ENCODE data around the gene MS4A6E.
"Not testable (repeated sequence)": the region's sequence is repeated elsewhere in the genome, so short reads cannot be mapped to it uniquely, and the experiment has no call there.

Gene MS4A6E, protein sequence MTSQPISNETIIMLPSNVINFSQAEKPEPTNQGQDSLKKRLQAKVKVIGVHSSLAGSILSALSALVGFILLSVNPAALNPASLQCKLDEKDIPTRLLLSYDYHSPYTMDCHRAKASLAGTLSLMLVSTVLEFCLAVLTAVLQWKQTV
- total RNA-seq = 0 reads per million in 2 experiments

DNA sequence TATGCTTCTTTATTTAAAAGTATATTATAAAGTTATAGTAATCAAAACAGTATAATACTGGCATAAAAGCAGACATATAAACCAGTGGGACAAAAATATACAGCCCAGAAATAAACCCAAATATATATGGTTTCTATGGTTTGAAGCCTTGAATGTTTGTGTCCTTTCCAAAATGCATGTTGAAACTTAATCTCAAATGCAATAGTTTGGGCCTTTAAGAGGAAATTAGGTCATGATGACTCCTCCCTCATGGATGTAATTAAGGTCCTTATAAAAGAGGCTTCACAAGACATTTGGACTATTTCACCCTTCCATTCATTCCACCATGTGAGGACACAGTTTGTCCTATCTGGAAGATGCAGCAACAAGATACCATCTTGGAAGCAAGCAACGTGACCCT lies at the start of gene MS4A6E:
MS4A6E (plus strand) TSS at position 301 of the 400 bp plus-strand sequence. CDS start 7,641 bp downstream, outside the sequence.
- DNase-seq (ENCODE audit: low read depth) = no peak

DNA sequence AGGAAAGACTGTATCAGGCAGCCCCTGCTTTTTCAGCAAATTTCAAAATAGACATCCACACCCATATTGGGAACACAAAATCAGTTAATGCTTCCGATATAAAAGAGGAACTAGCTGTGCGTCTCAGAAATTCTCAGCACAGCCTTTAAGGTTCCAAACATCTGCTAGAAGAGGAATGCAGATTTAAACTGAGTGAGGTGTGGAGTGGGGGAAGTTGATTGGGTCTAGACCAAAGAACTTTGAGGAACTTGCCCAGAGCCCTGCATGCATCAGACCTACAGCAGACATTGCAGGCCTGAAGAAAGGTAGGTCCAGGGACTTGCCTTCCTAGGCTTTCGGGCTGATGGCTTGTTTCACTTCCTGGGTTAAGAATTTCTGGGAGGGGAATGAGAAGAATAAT lies 46.6 kb upstream of the MS4A6E start, which contains the start of gene MS4A4A:
MS4A4A (plus strand) TSS at position 255 of the 400 bp plus-strand sequence; CDS start at position 265, 10 bp downstream.
- no peak for DNase-seq (ENCODE audit: low read depth)

DNA sequence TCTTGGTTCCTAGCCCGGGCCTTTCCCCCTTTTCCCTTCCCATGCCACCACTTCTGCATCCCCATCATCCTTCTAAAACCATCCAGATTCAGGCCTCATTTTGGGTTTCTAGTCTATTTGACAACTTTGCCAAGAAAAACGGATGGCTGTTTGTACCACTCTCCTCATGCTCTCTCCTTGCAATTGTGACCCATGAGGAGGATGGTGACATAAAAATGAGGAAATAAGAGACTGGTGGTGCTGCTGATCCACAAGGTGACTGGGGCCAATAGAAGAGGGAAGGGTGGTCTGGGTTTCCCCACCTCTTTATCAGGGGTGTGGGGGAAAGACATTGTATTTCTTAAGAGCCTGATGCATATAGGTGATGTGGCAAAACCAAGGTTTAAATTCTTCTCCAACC lies 45.6 kb upstream of the MS4A6E start:
- DNase-seq (ENCODE audit: low read depth) = no peak

DNA sequence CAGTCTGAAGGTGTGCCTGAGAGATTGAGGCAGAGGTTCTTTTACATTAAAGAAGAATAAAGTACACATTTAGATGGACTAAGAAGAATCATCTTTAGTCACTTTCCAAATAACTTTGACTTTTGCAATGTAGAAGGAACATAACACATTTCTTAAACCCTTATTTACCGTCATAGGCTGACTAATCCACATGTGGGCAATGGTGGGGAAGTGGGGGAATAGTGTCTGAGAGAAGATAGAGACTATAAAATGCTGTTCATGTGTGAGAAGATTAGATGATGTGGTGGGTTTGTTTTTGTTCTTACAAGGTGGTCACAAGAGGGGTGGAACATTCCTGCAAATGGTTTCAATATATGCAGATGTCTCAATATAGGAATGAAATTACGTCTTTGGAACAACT lies 44.8 kb upstream of the MS4A6E start:
- no peak for DNase-seq (ENCODE audit: low read depth)

DNA sequence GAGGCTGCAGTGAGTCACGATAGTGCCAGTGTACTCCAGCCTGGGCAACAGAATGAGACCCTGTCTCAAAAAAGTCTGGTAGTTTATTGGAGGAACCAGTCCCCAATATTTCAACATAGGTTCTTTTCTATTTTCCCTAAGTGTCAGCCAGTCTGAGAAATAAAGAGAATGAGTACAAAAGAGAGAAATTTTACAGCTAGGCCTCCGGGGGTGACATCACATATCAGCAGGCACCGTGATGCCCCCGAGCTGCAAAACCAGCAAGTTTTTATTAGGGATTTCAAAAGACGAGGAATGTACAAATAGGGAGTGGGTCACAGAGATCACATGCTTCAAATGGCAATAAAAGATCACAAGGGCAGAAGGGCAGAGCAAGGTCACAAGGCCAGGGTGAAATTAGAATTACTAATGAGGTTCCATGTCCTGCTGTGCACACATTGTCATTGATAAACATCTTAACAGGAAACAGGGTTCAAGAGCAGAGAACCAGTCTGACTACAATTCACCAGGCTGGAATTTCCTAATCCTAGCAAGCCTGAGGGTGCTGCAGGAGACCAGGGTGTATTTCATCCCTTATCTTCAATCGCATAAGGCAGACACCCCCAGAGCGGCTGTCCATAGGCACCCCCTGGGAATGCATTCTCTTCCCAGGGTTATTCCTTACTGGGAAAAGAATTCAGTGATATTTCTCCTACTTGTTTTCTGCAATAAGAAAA lies 41.5 kb upstream of the MS4A6E start:
- DNase-seq (ENCODE audit: low read depth) = not testable (repeated sequence)

DNA sequence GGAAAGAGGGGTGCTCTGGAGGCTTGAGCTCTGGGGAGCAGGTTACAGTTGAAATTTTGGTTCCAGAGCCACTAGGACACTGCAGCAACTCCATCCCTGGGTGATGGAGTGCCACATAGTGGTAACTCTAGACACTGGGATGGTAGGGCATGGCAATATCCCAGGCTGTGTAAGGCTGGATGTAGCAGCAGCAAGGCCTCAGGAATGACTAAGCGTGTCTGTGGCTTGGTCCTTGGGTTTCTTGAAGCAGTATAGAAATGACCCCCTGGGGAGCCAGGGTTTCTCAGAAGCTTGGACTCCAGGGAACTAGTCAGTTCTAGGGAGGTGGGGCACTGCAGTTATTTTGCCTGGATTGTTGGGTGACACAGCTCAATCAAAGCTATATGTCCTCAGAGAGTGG lies 38.5 kb upstream of the MS4A6E start:
- no peak for DNase-seq (ENCODE audit: low read depth)

DNA sequence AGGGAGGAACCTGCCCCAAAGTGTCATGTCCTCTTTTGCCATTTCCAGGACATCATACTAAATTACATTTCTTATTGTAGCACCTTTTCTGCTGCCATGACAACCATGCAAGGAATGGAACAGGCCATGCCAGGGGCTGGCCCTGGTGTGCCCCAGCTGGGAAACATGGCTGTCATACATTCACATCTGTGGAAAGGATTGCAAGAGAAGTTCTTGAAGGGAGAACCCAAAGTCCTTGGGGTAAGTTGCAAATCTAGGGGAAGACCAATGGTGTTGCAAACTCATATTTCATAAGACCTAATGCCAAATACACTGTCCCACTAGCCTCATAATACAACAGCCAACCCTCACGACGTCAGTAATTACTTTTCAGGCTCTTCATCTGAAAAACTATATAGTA lies 34.9 kb upstream of the MS4A6E start:
- no peak for DNase-seq (ENCODE audit: low read depth)

DNA sequence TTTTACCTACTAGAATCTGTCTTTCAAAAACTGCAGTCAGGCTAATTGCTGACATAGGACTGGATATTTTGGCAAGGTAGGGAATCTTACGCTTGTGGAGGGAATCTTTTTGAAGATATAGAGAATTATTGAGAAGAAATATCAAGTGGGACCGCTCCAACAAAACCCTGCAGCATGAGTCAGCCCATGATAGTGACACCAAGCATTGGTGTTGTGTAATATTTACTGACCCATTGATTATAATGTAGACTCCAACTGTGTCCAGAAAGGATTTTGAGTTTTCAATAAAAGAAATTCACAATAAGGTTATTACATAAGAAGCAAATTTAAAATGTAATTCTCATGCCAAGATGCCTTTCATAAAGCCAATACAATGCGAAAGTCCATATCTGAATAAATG lies 25.9 kb upstream of the MS4A6E start:
- no peak for DNase-seq (ENCODE audit: low read depth)

DNA sequence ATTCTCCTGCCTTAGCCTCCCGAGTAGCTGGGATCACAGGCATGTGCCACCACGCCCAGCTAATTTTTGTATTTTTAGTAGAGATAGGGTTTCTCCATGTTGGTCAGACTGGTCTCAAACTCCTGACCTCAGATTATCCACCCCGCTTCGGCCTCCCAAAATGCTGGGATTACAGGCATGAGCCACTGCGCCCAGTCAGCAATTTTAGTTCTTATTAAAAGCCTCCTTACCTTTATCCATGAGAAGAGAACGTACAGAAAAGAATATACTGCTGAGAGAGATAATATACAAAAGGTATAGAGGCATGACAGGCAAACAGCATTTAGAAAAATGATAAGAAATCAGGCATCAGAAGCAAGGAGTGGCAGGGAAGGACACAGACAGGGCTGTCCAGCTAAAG lies 25.2 kb upstream of the MS4A6E start:
- not testable (repeated sequence) for DNase-seq (ENCODE audit: low read depth)

DNA sequence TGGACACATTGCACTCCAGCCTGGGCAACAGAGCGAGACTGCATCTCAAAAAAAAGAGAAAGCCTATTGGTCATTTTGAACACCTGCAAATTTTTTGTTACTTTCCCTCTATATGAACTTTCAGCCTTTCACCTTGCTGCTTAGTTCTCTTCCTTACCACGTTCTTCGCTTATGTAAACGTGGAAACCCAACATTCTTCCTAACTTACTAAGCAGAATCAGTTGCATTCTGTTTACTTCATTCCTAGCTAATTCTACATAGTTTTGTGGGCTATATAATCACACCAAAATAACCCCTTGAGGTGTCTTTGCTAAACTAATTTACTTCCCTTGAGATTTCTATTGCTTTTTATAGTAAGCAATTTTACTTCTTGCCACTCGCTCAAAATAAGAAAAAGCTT lies 23.4 kb upstream of the MS4A6E start:
- no peak for DNase-seq (ENCODE audit: low read depth)

DNA sequence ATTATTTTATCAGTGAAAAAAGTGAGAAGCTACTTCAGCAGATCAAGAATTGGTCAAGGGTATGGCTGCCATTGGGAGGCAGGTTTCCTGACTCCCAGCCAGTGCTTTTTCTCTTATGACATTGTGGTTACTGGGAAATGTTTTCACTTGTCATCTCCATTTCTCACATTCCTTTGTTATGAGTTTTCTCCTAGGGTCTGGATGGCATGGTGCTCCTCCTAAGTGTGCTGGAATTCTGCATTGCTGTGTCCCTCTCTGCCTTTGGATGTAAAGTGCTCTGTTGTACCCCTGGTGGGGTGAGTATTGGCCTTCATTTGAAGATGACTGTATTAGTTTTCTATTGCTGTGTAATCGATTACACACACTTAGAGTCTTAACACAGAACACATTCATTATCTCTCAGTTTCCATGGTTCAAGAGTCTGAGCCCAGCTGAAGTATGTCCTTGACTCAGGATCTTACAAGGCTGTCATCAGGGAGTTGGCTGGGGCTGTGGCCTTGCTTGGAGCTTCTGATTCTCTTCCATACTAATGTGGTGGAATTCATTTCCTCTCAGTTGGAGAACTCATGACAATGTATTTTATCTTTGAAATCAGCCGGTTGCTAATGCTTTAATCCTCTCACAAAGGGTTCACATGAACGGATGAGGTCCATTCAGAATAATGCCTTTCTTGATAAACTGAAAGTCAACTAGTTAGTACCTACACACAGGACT lies 21.0 kb upstream of the MS4A6E start:
- no peak for DNase-seq (ENCODE audit: low read depth)

DNA sequence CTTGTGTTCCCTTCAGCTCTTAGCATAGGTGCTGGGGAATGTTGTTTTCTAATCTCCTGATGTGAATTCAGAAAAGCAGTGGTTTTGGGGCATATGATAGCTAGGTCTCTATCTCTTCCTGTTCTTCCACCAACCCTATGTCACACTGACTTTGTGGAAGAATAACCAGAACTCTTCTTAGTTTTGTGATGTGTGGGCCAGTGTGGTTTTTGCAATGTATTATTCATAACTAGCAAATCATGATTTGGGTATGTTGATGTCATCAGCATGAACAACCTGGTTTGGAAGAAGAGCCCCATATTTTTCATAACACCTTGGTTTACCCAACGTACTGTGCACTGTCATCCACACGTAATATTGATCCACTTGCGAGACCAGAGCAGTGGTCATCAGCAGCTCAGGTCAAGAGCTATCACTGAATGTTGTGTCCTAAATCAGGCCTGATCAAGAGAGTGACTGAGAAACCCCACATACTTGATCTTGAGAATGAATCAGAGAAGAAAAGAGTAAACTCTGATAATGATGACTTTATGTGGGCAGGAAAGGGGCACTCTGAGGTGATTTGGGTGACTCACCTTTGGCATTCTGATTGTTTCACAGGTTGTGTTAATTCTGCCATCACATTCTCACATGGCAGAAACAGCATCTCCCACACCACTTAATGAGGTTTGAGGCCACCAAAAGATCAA lies 19.4 kb upstream of the MS4A6E start:
- DNase-seq (ENCODE audit: low read depth) = no peak

DNA sequence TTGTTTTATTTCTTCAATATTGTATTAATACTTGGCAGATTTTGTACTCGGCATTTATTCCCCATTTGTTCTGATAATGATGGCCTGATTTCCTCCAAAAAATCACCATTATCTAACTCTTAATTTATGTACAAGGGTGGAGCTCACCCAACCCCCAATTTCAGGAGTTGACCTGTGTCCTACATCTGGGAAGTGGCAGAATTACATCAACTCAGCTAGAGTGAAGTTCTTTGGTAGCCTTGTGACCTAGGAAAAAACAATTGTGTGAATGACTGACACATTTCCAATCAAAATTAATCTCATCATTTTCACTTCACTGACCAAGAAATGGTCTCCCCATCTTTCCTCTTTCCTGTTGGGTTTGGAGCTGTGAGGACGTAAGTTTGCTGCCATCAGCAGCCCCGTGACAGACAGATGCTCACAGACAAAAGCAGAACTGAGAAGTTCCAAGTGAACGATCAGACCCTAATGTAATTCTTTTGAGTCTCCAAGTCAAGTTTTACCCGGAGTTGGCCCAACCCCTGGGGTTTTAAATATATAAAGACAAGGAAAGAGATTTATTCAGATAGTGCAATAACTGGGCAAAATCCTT lies 16.6 kb upstream of the MS4A6E start:
- DNase-seq (ENCODE audit: low read depth) = no peak

DNA sequence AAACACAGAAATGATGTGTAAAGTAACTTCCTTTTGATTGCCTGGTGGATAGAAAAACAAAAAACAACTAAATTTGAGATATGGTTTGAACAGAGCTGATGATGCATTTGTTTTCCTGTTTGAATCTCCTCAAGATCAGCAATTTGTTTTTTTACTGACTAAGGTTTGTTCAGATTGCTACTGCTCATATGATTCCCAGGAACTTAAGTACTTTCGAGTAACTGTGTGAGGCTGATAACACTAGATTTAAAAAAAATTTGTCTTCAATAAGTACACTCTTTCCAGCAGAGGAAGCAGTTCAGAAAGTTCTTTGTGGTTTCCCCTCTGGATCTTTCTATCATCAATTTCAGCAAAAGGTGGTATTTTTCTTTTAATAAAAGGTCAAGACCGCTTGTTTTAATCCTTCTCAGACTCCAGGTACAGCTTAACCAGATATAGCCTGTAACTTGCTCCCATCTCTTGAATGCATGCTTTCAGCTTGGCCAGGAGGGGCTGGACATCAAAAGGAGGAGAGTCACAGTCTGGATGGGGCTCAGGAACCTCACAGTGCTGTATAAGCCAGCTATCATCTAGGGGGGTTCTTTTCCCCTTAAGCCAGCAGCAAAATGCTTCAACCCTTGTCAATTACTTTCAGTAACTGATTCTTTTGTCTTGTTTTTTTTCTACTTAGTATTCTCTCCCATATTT lies 12.3 kb upstream of the MS4A6E start:
- DNase-seq (ENCODE audit: low read depth) = no peak

DNA sequence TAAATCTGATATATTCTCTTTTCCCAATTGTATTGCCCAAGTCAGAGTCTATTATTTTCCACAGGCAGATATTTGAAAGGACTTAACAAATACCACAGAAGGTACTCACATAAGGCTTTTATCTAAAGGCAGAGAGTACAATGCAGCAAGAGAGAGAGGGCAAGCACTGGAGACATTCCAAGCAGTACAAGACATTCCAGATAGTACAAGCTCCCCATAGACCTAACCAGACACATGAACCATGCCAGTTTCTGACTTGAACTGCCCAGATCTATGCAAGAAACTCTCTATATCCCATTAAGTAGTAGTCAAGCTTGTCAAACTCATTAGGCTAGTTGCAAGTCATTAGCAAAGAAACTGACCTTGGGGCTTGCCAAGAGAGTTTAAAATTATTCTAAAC lies 11.2 kb upstream of the MS4A6E start:
- no peak for DNase-seq (ENCODE audit: low read depth)

DNA sequence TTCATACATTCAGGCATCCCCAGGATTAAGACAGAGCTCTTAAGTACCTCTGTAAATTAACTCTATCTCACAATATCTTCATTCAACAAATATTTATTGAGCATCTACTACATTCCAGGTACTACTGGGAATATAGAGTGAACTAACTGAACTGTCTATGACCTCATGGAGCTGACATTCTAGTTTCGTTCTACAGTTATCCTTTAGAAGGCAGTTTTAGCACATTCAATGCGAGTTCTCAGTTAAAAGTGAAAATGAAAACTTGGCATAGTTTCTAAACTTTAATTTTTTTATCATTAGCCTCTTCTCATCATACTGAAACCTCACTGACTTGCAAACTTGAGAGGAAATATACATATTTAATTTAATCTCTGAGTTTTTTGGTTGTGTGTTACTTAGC lies 10.7 kb upstream of the MS4A6E start:
- DNase-seq (ENCODE audit: low read depth) = no peak

DNA sequence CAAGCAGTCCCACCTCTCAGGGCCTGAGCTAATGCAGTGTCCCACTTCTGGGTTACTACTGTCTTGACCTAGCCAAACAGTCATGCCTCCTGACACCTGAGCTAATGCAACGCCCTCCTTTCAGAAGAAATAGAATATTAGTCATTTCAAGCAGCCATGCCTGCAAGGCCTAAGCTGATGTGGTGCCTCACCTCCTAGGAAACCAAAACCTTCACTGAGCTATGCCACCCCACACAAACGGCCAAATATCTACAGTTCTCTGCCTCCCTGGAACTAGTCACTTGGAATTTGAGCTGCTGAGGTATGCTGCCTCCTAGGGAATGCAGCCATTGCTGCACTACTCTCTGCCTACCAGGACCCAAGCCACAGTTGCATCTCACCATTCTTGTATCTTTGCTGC lies 8.3 kb upstream of the MS4A6E start:
- DNase-seq (ENCODE audit: low read depth) = no peak

DNA sequence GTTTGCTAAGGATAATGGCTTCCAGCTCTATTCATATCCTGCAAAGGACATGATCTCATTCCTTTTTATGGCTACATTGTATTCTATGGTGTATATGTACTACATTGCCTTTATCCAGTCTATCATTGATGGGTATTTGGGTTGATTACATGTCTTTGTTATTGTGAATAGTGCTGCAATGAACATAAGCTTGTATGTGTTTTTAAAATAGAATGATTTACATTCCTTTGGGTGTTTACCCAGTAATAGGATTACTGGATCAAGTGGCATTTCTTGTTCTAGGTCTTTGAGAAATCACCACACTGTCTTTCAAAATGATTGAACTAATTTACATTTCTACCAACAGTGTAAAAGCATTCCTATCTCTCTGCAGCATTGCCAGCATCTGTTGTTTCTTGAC lies 6.0 kb upstream of the MS4A6E start:
- no peak for DNase-seq (ENCODE audit: low read depth)

DNA sequence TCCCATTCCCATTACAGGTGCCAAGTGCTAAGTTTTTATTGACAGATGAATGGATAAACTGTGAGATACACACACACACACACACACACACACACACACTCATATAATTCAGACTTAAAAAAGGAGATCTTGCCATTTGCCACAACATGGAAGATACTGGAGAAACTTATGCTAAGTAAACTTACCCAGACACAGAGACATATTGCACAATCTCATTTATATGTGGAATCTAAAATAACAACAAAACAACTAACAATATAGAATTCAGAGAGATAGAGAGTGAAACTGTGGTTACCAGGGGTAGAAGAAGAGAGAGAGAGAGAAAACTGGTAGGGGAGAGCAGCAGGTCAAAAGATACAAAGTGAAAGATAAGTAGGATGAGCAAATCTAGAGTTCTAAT lies 1.4 kb downstream of the MS4A6E start:
- no peak for DNase-seq (ENCODE audit: low read depth)

DNA sequence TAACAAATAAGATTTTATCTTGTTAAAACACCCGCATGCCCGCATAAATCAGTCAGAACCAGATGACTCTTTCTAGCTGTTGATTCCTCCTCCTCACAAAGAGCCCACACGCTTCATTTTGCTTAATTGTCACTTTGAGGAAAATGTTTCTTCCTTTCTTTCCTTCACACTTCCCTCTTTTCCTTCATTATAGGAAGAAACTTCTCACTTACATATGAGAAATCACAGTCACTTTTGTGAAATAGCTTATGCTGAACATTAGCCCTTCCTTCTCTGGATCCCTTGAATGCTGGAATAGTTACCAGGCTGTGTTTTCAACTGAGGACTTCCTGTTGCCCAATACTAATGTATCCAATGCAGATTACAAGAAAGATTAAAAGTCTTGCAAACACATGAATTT lies 5.8 kb downstream of the MS4A6E start:
- DNase-seq (ENCODE audit: low read depth) = no peak

DNA sequence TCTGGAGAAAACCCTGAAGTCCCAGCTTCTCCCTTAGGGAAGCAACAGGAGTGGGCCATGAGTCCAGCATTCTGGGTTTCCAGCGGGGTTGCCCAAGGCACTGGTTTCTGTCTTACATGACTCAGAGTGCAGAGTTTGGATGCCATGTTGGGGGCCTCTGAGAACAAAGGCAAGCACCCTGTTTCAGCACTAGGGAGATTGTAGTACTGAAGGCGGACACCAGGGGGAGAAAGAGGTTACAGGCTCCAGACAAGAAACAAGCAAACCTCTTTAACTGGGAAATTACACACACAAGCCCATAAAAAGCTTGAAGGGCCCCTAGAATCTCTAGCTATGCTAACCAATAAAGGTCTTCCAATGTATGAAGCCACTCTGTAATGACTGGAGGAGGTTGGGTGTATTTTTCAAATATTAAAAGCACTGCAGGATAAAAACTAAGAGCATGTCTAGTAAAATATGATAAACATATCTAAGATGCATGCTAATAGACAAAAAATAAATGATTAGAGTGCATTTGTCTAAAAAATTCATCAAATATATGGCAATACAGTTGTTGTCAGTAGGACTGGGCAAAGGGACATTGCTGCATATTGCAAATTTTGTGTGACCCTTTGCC lies 7.1 kb downstream of the MS4A6E start:
- DNase-seq (ENCODE audit: low read depth) = peak; percentile 36
